Gastroesophageal sphincter (tissue), 4 donors: ENCODE measurements around the gene HNRNPA1. TPM values are rescaled to one million over a fixed set of nuclear protein-coding genes. Genes with fewer than 3 reads are reported as not detected.
"Not testable (repeated sequence)": the region's sequence is repeated elsewhere in the genome, so short reads cannot be mapped to it uniquely, and the experiment has no call there.

ENCODE experiments used
- ATAC-seq: fragments of 150-250 bp; one replicate; pipeline ENCODE4 v1.9.1; 2016; ENCODE audit warnings: mild to moderate bottlenecking, moderate library complexity
- H3K27ac ChIP-seq, 4 donors: fragments of 200-600 bp; sonication (generic) in 3 of 4; 1 replicate in 3 of 4; 2 replicates in 1 of 4; pipeline ENCODE4 v1.5.1; 2016 to 2019
- H3K27me3 ChIP-seq: fragments of 200-600 bp; sonication (generic); one replicate; pipeline ENCODE4 v1.5.1; 2019
- H3K36me3 ChIP-seq, 2 donors: fragments of 200-600 bp; sonication (generic); one replicate each; pipeline ENCODE4 v1.5.1; 2019; ENCODE audit warnings: control low read depth in 1 of 2
- H3K4me1 ChIP-seq, 3 donors: fragments of 200-600 bp; sonication (generic); 1 replicate in 2 of 3; 2 replicates in 1 of 3; pipeline ENCODE4 v1.5.1; 2016 to 2019; ENCODE audit warnings: control low read depth in 2 of 3
- H3K4me3 ChIP-seq, 2 donors: fragments of 200-600 bp; sonication (generic); one replicate each; pipeline ENCODE4 v1.5.1; 2019; ENCODE audit warnings: mild to moderate bottlenecking in 1 of 2, moderate library complexity in 1 of 2
- H3K9me3 ChIP-seq, 3 donors: fragments of 200-600 bp; sonication (generic); one replicate each; pipeline ENCODE4 v1.5.1; 2017 to 2019; ENCODE audit warnings: control low read depth in 2 of 3
- CTCF ChIP-seq, 4 experiments: fragments of 200-600 bp in 2 of 4; fragments of 450-650 bp in 2 of 4; sonication (generic) in 1 of 4; IDR thresholded peaks; one replicate each; pipeline ENCODE4 v1.5.1; 2017 to 2019; ENCODE audit warnings: antibody characterized with exemption in 4 of 4, mild to moderate bottlenecking in 2 of 4, moderate library complexity in 2 of 4
- EP300 ChIP-seq: sonication (generic); formaldehyde crosslinking; IDR thresholded peaks from one replicate; pipeline ENCODE4 v1.6.1; 2017; ENCODE audit warnings: antibody characterized with exemption, mild to moderate bottlenecking
- POLR2A ChIP-seq, 2 donors: fragments of 450-650 bp; IDR thresholded peaks; one replicate each; pipeline ENCODE4 v1.6.1; 2017; ENCODE audit warnings: antibody characterized with exemption in 2 of 2, mild to moderate bottlenecking in 2 of 2, moderate library complexity in 1 of 2
- POLR2AphosphoS5 ChIP-seq: sonication (generic); formaldehyde crosslinking; IDR thresholded peaks from one replicate; pipeline ENCODE4 v1.6.1; 2017; ENCODE audit warnings: antibody characterized with exemption
- WGBS, 2 donors: methylation state at CpG; one replicate each; pipeline ENCODE4 v1.1.5; 2018; ENCODE audit warnings: low coverage in 1 of 2; 5-methylcytosine and 5-hydroxymethylcytosine counted together
- total RNA-seq, 4 donors: library from RNA; depleted of rRNA; stranded (reverse); fragments of >200 nt; gene quantifications; one replicate each; pipeline ENCODE4 v1.1.0, GENCODE V29; 2016

Gene HNRNPA1
- total RNA-seq = 100 to 1,000 TPM; 250 to 459 (median 349) TPM

GRCh38 chr12:54280468-54281260 lies at the start of gene HNRNPA1:
HNRNPA1 (plus strand) TSS chr12:54280726; CDS start chr12:54280808, 82 bp downstream.
- no peaks in the 10 kb centered on the region for H3K27me3 ChIP-seq
- peak within 1 kb of the TSS; percentile 86 to 96 (median 93) for H3K27ac ChIP-seq
- ATAC-seq = peak; percentile 91
- peaks cover 18 to 43% of the 10 kb centered on the region in 2 donors for H3K36me3 ChIP-seq
- H3K9me3 ChIP-seq = no peaks in the 10 kb centered on the region
- TF ChIP-seq EP300 = no peak
- TF ChIP-seq POLR2A (IDR thresholded peaks at IDR 0.05) = peak; percentile 95 to 97
- TF ChIP-seq POLR2AphosphoS5 = peak; percentile 99
- no peak for TF ChIP-seq CTCF (IDR thresholded peaks at IDR 0.05)
- WGBS, 2 donors = 0 to 1% methylated on average over 31 to 38 of the region's 48 CpGs
- peak within 1 kb of the TSS; percentile 63 to 98 for H3K4me3 ChIP-seq
- H3K4me1 ChIP-seq = peaks cover 29 to 79% (median 42%) of the 10 kb centered on the region in 3 donors

GRCh38 chr12:54231269-54231668 lies 49.3 kb upstream of the HNRNPA1 start:
- ATAC-seq = not testable (repeated sequence)
- WGBS, 2 donors = 80 to 94% methylated on average over 1 to 2 of the region's 3 CpGs

GRCh38 chr12:54232790-54233189 lies 47.7 kb upstream of the HNRNPA1 start:
- Histone ChIP-seq H3K4me1 (peaks cover 0 to 15% (median 2%) of the 10 kb centered on the region in 3 donors), H3K9me3 (no peaks in the 10 kb centered on the region), H3K27ac (no peak overlapping the region), H3K36me3 (peaks cover 0 to 20% of the 10 kb centered on the region in 2 donors), H3K4me3 (no peak overlapping the region), H3K27me3 (no peaks in the 10 kb centered on the region)
- no peak for TF ChIP-seq POLR2A (IDR thresholded peaks at IDR 0.05)
- no peak for TF ChIP-seq POLR2AphosphoS5
- no peak for TF ChIP-seq CTCF (IDR thresholded peaks at IDR 0.05)
- TF ChIP-seq EP300 = no peak
- ATAC-seq = no peak
- WGBS, 2 donors = 94 to 100% methylated on average over 2 of the region's 2 CpGs

More at GRCh38 chr12:54231269-54231668, 49.3 kb upstream of the HNRNPA1 start:
- H3K9me3 ChIP-seq, H3K4me3 ChIP-seq, H3K27ac ChIP-seq, H3K27me3 ChIP-seq: not testable (repeated sequence)
- Histone ChIP-seq H3K4me1 (peaks cover 0 to 16% (median 8%) of the 10 kb centered on the region in 3 donors), H3K36me3 (peaks cover 0 to 15% of the 10 kb centered on the region in 2 donors)

GRCh38 chr12:54238531-54238930 lies 42.0 kb upstream of the HNRNPA1 start:
- Histone ChIP-seq H3K27me3 (no peaks in the 10 kb centered on the region), H3K4me3 (no peak overlapping the region), H3K4me1 (no peaks in the 10 kb centered on the region), H3K36me3 (peaks cover 0 to 70% of the 10 kb centered on the region in 2 donors), H3K27ac (no peak overlapping the region), H3K9me3 (no peaks in the 10 kb centered on the region)
- no peak for ATAC-seq
- TF ChIP-seq POLR2AphosphoS5 (no peak), EP300 (no peak), POLR2A (IDR thresholded peaks at IDR 0.05) (no peak), CTCF (IDR thresholded peaks at IDR 0.05) (no peak)
- WGBS, 2 donors = 91 to 100% methylated on average over 1 of the region's 1 CpG

- no peak overlapping the region for H3K27ac ChIP-seq
- H3K9me3 ChIP-seq = no peaks in the 10 kb centered on the region
- TF ChIP-seq EP300 (no peak), CTCF (IDR thresholded peaks at IDR 0.05) (no peak), POLR2A (IDR thresholded peaks at IDR 0.05) (no peak), POLR2AphosphoS5 (no peak)
- no peaks in the 10 kb centered on the region for H3K4me1 ChIP-seq
- H3K4me3 ChIP-seq = no peak overlapping the region
- no peaks in the 10 kb centered on the region for H3K27me3 ChIP-seq
- no peak for ATAC-seq
- peaks cover 0 to 80% of the 10 kb centered on the region in 2 donors for H3K36me3 ChIP-seq
Measured at GRCh38 chr12:54239620-54240019, 40.9 kb upstream of the HNRNPA1 start.
